Hematopoietic multipotent progenitor cell treated with erythropoietin and hydrocortisone succinate and interleukin-3 and kit ligand, for 8 days (in vitro differentiated cells): ENCODE results near the gene IP6K2.
A peak's percentile ranks its signal among the peaks of the same experiment; 100 is the strongest.
"Not testable (repeated sequence)": the region's sequence is repeated elsewhere in the genome, so short reads cannot be mapped to it uniquely, and the experiment has no call there.

Experiments
- DNase-seq: peaks from one replicate; pipeline ENCODE4 v3.0.0-alpha.2; 2015

The IP6K2 gene

DNA sequence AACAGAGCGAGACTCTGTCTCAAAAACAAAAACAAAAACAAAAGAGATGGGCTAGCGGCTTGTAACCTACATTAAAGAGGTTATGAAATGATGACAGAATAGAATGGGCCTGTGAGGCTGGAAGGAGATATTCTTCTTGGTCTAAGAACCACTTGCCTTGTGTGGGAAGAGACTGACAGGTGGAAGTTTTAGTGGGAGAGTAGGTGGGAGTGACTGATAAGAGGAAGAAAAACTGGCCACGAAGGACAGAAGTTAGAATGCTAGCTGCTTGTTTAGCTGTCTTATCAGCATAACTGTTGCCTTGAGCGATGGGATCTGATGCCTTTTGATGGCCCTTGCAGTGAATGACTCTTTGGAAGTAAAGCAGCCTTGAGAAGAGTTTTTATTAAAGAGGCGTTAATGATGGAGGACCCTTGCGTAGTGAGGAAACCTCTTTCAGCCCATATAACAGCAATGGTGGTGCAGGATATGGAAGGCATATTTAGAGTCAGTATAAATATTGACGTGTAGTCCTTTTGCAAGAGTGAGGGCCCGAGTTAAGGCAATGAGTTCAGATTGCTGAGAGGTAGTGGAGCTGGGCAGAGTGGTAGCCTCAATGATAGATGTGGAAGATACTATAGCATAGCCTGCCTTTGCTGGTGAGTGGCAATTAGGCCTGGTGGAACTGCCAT lies 8.3 kb upstream of the IP6K2 start:
- DNase-seq: not testable (repeated sequence)

DNA sequence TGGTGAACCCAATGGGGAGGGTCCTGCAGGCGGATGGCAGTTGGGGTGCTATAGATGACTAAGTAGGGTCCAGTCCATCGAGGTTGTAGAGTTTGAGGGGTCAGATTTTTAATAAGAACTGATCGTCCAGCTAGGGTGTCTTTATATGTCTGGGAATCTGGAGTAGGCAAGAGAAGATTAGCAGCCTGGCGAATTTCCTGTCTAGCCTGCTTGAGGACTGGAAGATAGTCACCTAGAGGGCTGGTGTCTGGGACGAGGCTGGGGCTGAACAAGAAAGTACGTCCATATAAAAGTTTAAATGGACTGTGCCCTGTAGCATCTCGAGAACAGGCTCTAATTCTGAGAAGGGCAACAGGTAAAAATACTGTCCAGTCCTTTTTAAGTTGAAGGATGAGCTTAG lies 6.7 kb upstream of the IP6K2 start:
- no peak for DNase-seq

DNA sequence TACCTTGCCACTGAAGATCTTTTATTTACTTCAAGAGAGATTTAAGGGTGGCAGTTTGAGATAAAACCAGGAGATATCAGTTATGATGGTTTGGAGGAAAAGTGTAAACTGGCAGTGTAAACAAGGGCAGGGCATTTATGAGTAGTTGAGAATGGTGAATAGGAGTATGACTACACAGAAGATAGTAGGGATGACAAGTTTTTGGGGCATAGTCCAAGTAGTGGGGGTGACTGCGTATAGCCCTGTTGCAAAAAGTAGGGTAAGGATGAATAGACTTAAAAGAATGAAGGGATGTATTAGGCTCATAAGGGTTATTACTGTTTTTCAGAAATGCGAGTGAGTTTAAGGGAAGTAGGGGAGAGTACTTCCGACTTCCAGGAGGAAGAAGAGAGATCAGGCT lies 6.3 kb upstream of the IP6K2 start:
- not testable (repeated sequence) for DNase-seq

DNA sequence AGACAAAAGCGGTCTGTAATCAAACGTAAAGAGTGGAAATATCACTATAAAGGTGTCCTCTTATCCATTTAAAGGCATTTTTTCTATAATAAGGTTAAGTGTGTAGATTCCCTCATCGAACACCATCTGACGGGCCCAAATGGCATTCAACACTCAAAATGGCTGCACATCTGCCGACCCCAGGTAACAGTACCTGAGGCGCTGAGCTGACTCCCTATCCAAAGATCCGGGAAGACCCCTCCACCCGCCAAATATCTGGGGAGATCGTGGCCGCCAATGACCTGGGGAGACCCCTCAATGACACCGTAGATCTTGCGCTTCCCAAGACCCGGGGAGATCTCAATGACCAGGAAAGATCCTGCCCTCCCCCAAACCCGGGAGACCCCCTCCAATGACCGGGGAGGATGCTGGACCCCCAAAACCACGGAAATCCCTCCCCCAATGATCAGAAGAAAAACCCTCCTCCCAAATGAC lies 476 bp downstream of the IP6K2 start:
- DNase-seq: peak; percentile 49

DNA sequence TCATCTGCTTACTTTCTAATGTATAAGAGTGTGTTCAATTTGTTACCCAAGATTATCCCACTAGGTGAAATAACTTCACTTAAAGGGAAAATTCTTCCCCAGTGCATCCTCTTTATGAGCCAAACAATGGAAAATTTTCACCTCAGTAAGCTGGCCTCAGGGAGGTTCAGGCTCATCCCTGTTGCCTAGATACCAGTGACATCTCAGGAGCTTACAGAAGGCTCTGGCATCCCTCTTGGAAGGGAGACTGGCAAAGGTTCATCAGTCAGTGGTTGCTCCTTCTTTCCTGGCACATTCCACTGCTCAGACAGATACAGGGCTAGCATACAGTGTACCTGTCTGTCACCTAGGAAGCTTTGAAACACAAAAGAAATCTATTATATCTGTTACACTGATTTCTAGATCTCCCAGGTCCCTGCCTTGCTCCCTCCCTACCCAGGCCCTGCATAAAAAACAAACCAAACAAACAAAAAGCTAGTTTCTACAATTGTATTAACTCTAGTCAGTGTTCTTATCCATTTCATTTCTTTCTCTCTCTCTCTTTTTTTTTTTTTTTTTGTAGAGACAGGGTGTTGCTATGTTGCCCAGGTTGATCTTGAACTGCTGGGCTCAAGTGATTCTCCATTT lies 1.7 kb downstream of the IP6K2 start:
- DNase-seq: no peak

DNA sequence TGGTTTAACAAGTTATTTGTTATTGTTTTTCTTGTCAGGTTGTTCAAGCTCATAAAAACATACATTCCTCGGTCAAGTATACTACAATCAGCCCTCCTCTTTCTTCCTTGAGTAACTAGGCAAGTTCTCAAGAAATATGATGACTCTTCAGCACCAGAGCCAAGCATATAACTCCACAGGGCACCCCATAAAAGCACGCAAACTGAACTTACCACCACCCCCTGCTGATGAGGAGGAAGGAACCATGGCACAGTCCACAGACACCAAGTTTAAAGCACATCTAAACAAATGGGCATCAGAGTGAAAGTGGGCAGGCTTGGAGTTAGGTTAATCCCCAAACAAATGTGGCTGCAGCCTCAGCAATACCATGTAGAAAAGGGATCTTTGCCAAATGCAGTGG lies 5.3 kb downstream of the IP6K2 start:
- no peak for DNase-seq

DNA sequence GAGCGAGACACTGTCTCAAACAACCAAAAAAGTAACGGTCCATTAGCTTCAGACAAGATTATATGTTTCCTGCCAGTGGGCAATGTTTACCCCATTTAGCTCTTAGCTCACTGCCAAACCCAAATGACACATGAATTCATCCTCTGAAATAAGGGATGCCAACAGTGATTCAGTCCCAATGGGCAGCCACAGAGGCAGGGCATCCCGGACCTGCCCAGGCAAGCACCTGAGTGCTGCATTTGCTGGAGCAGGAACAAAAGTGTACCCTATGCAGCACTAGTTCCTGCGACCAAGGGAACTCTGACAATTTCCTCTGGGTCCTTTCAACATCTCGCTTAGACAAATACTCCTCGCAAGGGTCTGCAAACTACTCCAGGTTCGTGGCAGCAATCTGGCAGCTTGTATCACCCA lies 8.0 kb downstream of the IP6K2 start:
- DNase-seq: no peak

DNA sequence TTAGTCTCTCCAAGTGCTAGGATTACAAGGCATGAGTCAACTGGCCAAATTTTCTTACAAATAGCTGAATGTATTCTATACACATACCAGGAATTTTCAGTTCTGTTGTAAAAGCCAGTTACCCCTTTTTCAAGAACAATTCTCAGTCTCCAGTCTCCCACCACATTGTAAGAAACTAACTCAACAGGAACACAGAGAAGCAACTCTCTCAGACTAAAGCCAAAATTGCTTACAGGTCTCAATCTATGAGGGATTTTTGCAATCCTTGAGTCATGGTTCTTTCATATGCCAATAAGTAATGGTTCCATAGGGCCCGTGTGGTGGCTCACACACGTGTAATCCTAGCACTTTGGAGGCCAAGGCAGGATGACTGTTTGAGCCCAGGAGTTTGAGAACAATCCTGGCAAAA lies 8.5 kb downstream of the IP6K2 start:
- DNase-seq: no peak

DNA sequence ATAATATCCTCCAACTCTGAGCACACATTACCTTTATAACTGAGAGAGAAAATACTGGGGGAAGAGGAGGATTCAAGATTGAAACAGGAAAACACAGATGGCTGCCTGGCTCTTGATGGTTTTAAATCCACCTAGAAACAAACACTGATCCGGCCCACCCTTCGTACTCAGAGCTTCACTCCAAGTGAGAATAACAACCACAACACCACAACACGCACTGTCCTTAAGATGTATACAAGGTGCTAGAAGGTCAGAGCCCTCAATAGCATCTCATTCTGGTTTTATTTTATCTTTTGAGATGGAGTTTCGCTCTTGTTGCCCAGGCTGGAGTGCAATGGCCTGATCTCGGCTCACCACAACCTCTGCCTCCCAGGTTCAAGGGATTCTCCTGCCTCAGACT lies 9.9 kb downstream of the IP6K2 start:
- no peak for DNase-seq

DNA sequence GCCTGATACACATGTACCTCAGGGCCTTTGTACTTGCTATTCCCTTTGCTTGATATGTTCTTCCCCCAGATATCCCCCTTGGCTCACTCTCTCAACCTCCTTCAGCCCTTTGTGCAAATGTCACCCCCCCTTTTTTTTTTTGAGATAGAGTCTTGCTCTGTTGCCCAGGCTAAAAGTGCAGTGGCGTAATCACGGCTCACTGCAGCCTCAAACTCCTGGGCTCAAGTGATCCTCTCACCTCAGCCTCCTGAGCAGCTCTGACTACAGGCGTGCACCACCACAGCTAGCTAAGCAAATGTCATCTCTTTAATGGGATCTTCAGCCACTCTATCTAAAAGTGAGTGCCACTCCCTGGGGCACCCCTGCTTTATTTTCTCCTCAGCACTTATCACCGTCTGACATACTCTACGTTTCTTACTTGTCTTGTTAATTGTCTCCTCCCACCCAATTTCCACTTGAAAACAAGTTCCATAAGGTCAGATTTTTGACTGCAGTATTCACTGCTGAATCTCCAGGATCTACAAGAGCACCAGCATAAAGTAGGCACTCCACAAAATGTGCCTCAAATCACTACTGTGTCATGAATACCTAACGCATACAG lies 14.6 kb downstream of the IP6K2 start:
- peak; percentile 70 for DNase-seq

DNA sequence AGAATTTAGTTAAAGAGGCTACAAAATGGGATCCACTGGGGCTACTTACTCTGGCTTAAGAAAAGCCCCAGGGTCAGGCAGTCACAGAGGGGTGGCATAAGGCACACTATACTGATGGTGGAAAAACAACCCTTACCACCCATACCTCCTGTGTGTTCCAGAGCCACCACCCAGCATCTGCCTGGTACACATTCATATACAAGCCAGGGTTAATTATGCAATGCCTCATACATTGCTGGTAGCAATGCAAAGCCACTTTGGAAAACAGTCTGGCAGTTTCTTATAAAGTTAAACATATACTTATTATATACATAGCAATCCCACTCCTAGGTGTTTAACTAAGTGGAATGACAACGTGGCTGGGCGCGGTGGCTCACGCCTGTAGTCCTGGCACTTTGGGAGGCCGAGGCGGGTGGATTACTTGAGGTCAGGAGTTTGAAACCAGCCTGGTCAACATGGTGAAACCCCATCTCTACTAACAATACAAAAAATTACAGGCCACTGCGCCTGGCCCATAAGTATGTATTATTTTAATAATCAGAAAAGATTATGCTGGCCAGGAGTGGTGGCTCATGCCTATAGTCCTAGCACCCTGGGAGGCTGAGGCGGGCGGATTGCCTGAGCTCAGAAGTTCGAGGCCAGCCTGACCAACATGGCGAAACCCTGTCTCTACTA lies 16.2 kb downstream of the IP6K2 start:
- no peak for DNase-seq

DNA sequence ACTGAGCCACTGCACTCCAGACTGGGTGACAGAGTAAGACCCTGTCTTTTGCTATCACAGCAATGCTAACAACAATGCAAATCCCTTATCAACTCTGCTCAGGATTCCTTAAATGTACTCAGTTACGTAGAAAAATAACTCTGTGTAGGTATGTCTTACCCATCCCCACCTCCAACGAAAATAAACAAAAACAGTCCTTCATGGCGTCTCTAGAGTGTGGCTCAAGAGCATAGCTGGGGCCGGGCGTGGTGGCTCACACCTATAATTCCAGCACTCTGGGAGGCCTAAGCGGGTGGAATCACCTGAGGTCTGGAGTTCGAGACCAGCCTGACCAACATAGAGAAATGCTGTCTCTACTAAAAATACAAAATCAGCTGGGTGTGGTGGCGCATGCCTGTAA lies 18.1 kb downstream of the IP6K2 start:
- no peak for DNase-seq

DNA sequence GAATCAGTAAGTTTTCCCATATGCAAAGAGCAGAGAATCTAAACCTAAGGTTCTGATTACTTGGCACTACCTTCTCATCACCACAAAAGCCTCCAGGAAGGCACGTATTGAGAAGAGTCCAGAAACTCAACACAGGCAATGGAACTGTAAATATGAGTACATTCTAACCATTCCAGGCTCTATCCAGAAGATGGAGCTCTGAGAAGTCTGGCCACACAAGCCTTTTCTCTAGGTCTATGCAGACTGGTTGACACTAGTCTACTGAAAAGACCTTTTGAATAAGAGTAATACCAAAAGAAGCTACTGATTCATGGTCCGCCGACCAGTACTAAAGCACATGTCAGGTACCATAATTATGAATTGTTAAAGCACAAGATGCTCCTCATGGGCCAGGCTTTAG lies 19.1 kb downstream of the IP6K2 start:
- no peak for DNase-seq

DNA sequence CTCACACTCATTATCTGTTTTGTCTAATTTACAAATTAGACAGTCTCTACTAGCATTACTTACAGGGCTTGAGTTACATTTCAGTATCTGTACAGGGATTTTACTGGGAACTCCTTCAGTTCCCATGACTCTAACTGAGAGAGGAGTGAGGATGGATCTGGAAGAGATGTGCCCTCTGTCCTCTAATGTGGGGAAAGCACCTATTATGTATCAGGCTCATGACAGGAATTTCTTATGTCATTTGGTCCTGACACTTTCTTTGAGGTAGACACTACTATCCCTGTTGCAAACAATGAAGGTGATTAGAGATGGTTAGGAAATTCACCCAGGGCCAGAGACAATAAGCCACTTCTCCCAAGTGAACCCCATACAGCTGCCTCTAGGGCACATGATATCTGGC lies 20.4 kb downstream of the IP6K2 start:
- DNase-seq: no peak

DNA sequence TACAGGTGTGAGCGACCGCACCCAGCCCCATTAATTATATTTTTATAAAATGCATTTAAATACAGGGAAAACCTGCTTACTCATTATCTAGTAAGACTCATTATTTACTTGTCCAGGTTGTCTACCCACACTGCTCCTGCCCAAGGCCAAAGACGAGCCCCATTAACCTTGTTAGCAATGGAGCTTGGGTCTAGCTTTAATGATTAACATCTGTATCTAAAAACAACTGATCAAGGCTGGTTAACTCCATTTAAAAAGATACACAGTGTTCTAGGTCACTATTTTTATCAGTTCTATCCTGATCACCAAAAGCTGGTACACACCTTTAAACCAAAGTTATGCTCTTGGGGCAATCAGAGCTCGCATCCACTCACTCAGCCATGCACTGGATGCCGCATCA lies 20.9 kb downstream of the IP6K2 start:
- no peak for DNase-seq

DNA sequence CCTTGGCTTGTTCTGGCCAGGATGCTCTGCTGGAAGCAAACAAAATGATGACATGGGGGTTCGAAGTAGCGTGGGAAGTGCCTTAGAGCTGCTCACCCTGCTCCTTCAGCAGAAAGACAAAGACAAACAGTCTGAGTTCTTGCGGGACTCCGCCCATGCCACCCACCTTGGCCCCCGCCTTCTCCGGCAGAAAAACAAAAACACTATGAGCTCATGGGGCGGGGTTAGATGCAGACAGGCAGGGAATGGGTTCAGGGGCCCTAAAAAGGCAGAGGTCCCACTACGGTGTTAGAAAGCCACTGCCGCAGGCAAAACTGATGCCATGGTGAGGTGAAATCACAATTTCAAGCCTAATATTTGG lies 21.6 kb downstream of the IP6K2 start:
- DNase-seq: no peak

DNA sequence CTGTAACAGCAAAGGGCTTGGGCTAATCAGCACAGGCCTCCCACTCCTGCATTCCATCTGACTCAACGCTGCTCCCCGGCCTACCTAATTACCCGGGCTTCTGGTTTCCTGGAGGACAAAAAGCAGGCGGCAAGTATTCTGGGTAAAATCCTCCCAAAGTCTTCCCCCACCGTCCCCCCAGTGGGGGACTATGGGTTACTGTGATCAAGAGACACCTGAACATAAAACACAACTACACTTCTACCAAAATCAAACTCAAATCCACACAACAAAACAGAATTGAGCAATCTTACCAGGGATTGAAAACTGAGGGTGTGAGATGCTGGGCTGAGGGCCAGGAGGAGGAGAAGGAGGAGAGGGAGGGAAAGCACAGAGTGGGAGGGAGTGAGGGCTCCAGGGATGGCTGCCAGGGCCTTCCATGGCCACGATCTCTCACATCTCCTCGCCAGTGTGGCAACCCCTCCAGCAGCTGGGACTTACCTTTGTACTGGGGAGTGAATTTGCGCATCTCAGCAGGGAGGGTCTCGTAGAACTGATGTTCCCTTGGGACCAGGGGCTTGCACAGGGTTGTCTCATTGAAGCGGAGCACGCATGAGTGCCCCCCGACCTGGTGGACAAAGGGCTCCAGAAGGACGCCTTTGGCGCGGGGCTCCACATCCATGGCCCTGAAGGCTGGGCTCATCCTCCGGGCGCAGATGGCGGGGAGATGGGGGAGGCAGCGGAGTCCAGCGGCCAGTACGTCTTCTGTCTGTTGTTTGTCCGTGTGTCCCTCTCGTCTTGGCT lies 22.2 kb downstream of the IP6K2 start:
- no peak for DNase-seq

DNA sequence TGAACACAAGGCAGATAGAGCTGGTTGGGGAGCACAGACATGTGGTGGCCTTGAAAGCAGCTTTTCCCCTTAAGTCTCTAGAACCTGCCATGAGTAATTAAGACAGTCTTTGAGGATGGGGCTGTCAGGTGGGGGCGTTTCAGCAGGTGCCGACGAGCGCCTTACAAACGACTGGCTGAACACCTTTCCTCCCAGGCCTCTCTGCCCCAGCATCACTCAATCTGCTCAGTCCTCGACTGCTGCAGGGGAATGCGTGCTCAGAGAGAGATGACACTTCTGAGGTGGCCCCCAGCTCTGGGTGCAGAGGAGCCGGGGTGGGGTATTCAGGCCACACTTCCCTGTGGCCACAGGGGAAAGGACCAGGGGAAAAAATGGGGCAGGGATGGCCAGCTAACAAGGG lies 23.2 kb downstream of the IP6K2 start:
- no peak for DNase-seq

DNA sequence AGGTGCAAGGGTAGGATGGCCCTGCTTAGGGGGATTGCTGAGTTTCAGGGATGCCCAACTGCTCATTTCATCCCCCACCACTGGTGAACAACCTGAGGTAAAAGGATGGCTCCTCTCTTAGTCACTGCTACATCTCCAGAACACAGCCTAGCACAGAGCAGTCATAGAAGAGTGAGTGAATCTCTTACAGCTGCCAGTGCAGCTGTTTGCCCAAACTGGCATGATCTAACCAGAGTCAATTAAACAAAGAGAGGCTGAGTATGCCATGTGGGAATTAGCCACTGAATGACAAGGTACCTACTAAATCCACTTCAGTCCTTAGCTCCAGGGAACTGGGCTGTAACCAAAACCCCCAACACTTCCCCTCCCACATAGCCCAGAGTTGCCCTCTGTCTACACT lies 24.5 kb downstream of the IP6K2 start:
- no peak for DNase-seq

DNA sequence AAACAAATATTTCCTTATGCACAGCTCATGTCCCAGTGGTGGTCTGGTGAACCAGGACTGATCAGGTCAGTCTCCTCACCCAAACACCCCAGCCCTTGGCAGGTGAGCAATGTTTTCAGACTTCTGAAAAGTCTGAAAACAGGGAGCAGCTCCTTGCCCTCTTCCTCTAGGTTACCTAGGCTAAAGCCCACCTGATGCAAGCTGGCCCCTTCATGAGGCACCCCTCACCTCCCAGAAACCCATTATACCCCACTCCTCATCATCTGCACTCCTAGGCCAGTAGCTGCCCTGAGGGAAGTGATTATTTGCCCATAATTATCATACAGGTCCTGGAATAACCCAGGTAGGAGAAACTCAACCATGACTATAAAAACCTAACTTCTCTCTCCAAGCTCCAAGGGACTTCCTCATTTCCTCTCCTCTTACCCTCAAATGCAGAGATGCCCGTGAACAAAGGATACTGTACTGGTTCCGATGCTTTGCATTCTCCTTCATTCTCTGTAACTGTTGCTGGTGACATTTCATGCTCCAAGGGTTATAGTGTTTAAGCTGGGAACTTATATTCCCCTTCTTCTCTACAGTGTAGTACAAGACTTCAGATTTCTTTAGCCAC lies 26.1 kb downstream of the IP6K2 start:
- no peak for DNase-seq

DNA sequence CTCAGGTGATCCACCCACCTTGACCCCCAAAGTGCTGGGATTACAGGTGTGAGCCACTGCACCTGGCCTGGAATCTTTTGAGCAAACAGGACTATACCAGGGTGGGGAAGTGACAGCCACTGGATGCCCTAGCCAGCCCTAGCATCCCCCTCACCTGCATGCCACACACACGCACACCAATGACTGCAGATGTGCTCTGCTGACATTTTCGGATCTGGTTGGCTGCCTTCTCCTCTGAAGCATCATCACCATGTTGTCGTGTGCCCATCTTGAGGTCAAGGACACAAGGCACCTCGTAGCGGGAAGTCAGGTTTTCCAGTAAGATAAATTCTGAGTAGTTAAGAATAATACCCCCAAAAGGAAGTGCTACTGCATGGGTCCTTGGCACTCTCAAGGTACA lies 27.6 kb downstream of the IP6K2 start:
- no peak for DNase-seq

DNA sequence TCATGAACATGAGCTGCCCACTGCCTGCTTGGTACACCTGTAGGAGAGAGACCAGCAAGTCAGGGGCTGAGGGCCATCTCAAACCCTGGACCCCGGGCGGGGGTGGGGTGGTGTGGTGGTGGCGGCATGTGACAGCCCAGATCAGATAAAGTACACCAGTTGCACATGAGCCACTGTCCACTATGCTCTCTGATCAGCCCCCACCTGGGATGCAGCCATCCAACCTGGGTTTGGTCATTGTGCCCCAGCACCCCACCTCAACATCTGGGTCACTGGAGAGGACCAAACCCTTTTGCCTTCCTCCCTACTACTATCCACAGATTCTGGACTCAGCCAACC lies 28.3 kb downstream of the IP6K2 start:
- no peak for DNase-seq
